ENCODE data around the gene CDC25C. TPM values are rescaled to one million over a fixed set of nuclear protein-coding genes. Genes with fewer than 3 reads are reported as not detected.

Gene CDC25C
- 1 to 10 TPM; 6.6 to 8.2 (median 7.6) TPM for polyA plus RNA-seq (ENCODE audit: insufficient read length in 4 of 4)

GRCh38 chr5:138331449-138332368, at the start of gene CDC25C:
Gene CDC25C, minus strand, starts transcription at chr5:138331804. Its CDS starts 624 bp downstream, at chr5:138331180.
- peak; percentile 88 to 99 (median 96) for DNase-seq (ENCODE audit: low read depth in 4 of 4, low spot score in 2 of 4)

GRCh38 chr5:138372653-138373052, 41.0 kb upstream of the CDC25C start:
- no peak for DNase-seq (ENCODE audit: low read depth in 4 of 4, low spot score in 2 of 4)

- no peak for DNase-seq (ENCODE audit: low read depth in 4 of 4, low spot score in 2 of 4)
Measured at GRCh38 chr5:138372225-138372624, 40.6 kb upstream of the CDC25C start.

- DNase-seq (ENCODE audit: low read depth in 4 of 4, low spot score in 2 of 4) = no peak
Measured at GRCh38 chr5:138371454-138371853, 39.9 kb upstream of the CDC25C start.

- no peak for DNase-seq (ENCODE audit: low read depth in 4 of 4, low spot score in 2 of 4)
Measured at GRCh38 chr5:138370537-138370936, 38.9 kb upstream of the CDC25C start.

GRCh38 chr5:138369706-138370105, 38.1 kb upstream of the CDC25C start:
- DNase-seq (ENCODE audit: low read depth in 4 of 4, low spot score in 2 of 4) = no peak

- DNase-seq (ENCODE audit: low read depth in 4 of 4, low spot score in 2 of 4) = no peak
Measured at GRCh38 chr5:138369261-138369660, 37.7 kb upstream of the CDC25C start.

GRCh38 chr5:138366632-138367382, 35.2 kb upstream of the CDC25C start:
- DNase-seq (ENCODE audit: low read depth in 4 of 4, low spot score in 2 of 4) = no peak

GRCh38 chr5:138364576-138364975, 33.0 kb upstream of the CDC25C start:
- no peak for DNase-seq (ENCODE audit: low read depth in 4 of 4, low spot score in 2 of 4)

GRCh38 chr5:138360941-138361452, 29.4 kb upstream of the CDC25C start:
- no peak for DNase-seq (ENCODE audit: low read depth in 4 of 4, low spot score in 2 of 4)

- DNase-seq (ENCODE audit: low read depth in 4 of 4, low spot score in 2 of 4) = no peak
Measured at GRCh38 chr5:138359621-138360020, 28.0 kb upstream of the CDC25C start.

- DNase-seq (ENCODE audit: low read depth in 4 of 4, low spot score in 2 of 4) = no peak
Measured at GRCh38 chr5:138354926-138355378, 23.3 kb upstream of the CDC25C start.

GRCh38 chr5:138354387-138354786, 22.8 kb upstream of the CDC25C start:
- no peak for DNase-seq (ENCODE audit: low read depth in 4 of 4, low spot score in 2 of 4)

- peak in 2 of 4 donors; percentile 59 to 79 for DNase-seq (ENCODE audit: low read depth in 4 of 4, low spot score in 2 of 4)
Measured at GRCh38 chr5:138353560-138354080, 22.0 kb upstream of the CDC25C start.

GRCh38 chr5:138352722-138353559, 21.3 kb upstream of the CDC25C start:
- peak in 1 of 4 donors; percentile 52 for DNase-seq (ENCODE audit: low read depth in 4 of 4, low spot score in 2 of 4)

- DNase-seq (ENCODE audit: low read depth in 4 of 4, low spot score in 2 of 4) = peak in 2 of 4 donors; percentile 56 to 80
Measured at GRCh38 chr5:138352071-138352721, 20.6 kb upstream of the CDC25C start, which contains the start of gene KDM3B. Gene KDM3B, plus strand, starts transcription at chr5:138352685. Its CDS starts 111 bp downstream, at chr5:138352796.

- no peak for DNase-seq (ENCODE audit: low read depth in 4 of 4, low spot score in 2 of 4)
Measured at GRCh38 chr5:138351517-138351916, 19.9 kb upstream of the CDC25C start.

- DNase-seq (ENCODE audit: low read depth in 4 of 4, low spot score in 2 of 4) = no peak
Measured at GRCh38 chr5:138351056-138351455, 19.5 kb upstream of the CDC25C start.

- no peak for DNase-seq (ENCODE audit: low read depth in 4 of 4, low spot score in 2 of 4)
Measured at GRCh38 chr5:138350563-138350890, 18.9 kb upstream of the CDC25C start.

Data from left renal cortex interstitium (tissue), 4 donors.